Body of pancreas (tissue), 4 donors: ENCODE data around the gene ZNF536.

ENCODE experiments used
- CTCF ChIP-seq, 7 experiments: fragments of 450-650 bp in 4 of 7; fragments of 200-600 bp in 3 of 7; sonication (generic) in 3 of 7; IDR thresholded peaks; one replicate each; pipeline ENCODE4 v1.5.1; 2016 to 2019; ENCODE audit warnings: antibody characterized with exemption in 7 of 7
- POLR2A ChIP-seq, 3 donors: fragments of 450-650 bp; IDR thresholded peaks; one replicate each; pipeline ENCODE4 v1.6.1; 2016; ENCODE audit warnings: antibody characterized with exemption in 3 of 3, mild to moderate bottlenecking in 2 of 3

- no peak for TF ChIP-seq POLR2A (IDR thresholded peaks at IDR 0.05)
- no peak for TF ChIP-seq CTCF (IDR thresholded peaks at IDR 0.05)
Measured at GRCh38 chr19:30420881-30421280, 48.7 kb downstream of the ZNF536 start.
